ENCODE results near the gene CSNK2A1. TPM values are rescaled to one million over a fixed set of nuclear protein-coding genes. Genes with fewer than 3 reads are reported as not detected.
"Not testable (repeated sequence)": the region's sequence is repeated elsewhere in the genome, so short reads cannot be mapped to it uniquely, and the experiment has no call there.

CSNK2A1 gene
- total RNA-seq, 8 experiments from 2014 or later: 107 to 180 (median 148) TPM

DNA sequence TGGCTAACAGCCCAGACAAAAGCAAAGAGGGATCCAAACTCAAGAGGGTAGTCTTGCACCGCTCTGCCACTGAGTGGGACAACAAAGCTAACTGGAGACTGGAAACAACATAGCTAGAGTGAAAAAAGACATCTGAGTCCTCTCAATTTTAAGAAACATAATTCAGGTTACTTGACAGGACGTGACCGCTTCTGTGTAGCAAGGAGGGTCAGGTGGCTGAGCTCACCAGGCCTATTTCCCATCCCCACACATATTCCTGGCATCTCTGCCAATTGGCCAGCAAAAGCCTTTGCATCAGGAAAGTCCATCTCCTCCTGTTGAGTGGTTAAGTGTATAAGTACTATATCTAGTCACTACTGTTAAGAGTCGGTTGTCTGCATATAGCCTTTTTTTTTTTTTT is 55.9 kb downstream of the CSNK2A1 start:
- no peak overlapping the region for H3K4me3 ChIP-seq
- in situ Hi-C loops (cut with MboI; ENCODE audit: low pct_unique_long_range_greater_than_20kb in 2 of 9, low sequenced_read_pairs in 9 of 9, unreplicated experiment in 9 of 9): no loop called here
- WGBS, 10 experiments: 73 to 100% (median 100%) methylated on average over 2 to 4 of the region's 4 CpGs; no CpG with 5 or more reads in 5 of the 10 experiments
- H3K27ac ChIP-seq: no peak overlapping the region
- no peak for ATAC-seq (replicated peaks in 6 of 8)
- H3K4me1 ChIP-seq (replicated peaks in 1 of 2): no peaks in the 10 kb centered on the region

DNA sequence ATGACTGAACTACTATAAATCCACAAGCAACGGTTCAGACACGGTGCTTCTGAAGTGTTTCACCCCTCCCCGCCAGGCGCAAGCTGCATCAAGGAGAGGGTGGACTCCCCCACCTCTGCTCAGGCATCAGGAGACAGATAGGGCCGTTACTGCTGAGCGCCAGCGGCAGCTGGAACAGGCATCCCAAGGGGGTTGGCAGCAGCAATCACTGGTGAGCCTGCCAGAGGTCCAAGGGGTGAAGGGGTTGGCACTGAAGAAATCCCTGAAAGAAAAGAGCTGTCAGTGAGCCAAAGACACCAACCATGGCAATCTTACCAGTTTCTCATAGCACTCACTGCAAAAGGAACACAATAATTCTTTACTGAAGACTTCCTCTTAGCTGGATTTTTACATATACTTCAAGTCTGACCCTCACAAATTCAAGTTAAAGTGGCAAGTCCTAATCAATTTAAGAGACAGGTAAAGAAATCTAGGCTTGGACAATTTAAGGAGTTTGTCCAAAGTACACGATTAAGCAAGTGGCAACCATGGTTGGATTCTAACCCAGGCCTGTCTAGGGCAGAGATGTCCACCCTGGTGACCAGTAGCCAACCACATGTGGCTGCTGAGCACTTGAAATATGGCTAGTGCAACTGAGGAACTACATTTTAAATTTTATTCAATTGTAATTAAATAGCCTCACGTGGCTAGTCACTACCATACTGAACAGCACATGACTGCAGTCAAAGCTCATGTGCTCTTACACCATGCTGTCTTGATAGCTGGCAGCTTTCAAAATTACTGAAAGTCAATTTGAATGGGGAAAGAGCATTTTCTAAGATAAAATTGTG is 59.6 kb downstream of the CSNK2A1 start:
- peak in 2 of 8 experiments; percentile 64 to 70 for ATAC-seq (replicated peaks in 6 of 8)
- no peak overlapping the region for H3K27ac ChIP-seq
- in situ Hi-C loops (cut with MboI; ENCODE audit: low pct_unique_long_range_greater_than_20kb in 2 of 9, low sequenced_read_pairs in 9 of 9, unreplicated experiment in 9 of 9): no loop called here
- peaks cover 0 to 20% of the 10 kb centered on the region in 2 donors for H3K4me1 ChIP-seq (replicated peaks in 1 of 2)
- 49 to 100% (median 83%) methylated on average over 1 to 7 of the region's 9 CpGs; no CpG with 5 or more reads in 3 of the 10 experiments for WGBS, 10 experiments
- H3K4me3 ChIP-seq: no peak overlapping the region

DNA sequence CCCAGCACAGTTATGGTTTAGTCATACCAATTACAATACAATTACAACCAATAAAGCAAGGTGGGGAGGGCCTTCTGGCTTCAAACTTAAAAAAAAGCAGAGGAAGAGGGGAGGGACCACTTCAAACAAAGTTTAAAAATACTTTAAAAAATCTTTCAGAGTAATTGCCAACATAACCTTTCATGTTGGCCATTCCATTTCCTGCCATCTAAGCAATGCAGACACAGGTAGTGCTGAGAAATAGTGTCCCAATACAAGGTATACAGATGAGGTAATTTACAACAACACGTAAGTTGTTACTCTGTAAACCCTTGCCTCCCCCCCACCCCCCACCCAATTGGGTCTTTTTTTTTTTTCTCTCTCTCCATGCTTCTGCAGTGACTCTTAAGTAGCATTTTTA is 62.4 kb downstream of the CSNK2A1 start:
- ATAC-seq (replicated peaks in 6 of 8): no peak
- Histone ChIP-seq H3K27ac (no peak overlapping the region), H3K4me3 (no peak overlapping the region), H3K4me1 (replicated peaks in 1 of 2) (peaks cover 7 to 32% of the 10 kb centered on the region in 2 donors)
- 100% methylated on average over 1 of the region's 1 CpG; no CpG with 5 or more reads in 8 of the 10 experiments for WGBS, 10 experiments
- in situ Hi-C loops (cut with MboI; ENCODE audit: low pct_unique_long_range_greater_than_20kb in 2 of 9, low sequenced_read_pairs in 9 of 9, unreplicated experiment in 9 of 9): no loop called here

DNA sequence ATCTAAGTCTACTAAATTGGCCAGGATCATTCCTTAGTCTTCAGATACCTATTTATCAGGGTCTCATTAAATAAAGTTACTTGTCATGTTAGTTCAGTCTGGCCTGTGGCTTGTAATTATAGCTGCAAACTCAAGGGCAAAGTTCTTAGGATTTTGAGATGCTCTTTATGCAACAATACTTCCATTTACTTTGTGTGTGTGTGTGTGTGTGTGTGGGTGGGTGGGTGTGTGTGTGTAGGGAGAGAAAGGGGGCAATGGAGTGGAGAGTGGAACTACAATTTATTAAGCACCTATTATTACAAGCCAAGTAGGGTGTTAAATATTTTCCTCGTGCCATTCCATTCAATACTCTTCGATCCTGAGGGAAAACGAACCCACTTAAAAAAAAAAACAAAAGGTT is 63.5 kb downstream of the CSNK2A1 start:
- H3K4me1 ChIP-seq (replicated peaks in 1 of 2): peaks cover 7 to 32% of the 10 kb centered on the region in 2 donors
- no peak overlapping the region for H3K27ac ChIP-seq
- in situ Hi-C loops (cut with MboI; ENCODE audit: low pct_unique_long_range_greater_than_20kb in 2 of 9, low sequenced_read_pairs in 9 of 9, unreplicated experiment in 9 of 9): no loop called here
- H3K4me3 ChIP-seq: no peak overlapping the region
- no peak for ATAC-seq (replicated peaks in 6 of 8)
- 71 to 100% (median 90%) methylated on average over 1 to 3 of the region's 3 CpGs; no CpG with 5 or more reads in 3 of the 10 experiments for WGBS, 10 experiments

DNA sequence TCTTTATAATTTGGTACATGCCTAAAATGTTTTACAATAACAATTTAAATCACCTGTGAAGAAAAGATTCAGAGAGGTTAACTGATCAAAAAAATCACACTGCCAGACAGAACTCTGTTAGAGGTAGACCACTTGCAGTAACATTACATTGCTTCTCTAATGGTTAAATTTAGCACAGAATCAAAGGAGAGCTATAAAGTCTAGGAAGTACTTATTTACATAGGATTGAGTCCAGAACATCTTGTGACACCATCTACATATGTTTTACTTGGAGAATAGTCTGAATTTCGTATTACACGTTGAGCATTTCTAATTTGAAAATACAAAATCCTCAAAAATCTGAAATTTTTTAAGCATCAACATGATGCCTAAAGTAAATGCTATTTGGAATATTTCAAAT is 64.1 kb downstream of the CSNK2A1 start:
- in situ Hi-C loops (cut with MboI; ENCODE audit: low pct_unique_long_range_greater_than_20kb in 2 of 9, low sequenced_read_pairs in 9 of 9, unreplicated experiment in 9 of 9): no loop called here
- Histone ChIP-seq H3K27ac (no peak overlapping the region), H3K4me3 (no peak overlapping the region), H3K4me1 (replicated peaks in 1 of 2) (peaks cover 7 to 32% of the 10 kb centered on the region in 2 donors)
- peak in 3 of 8 experiments; percentile 34 to 79 (median 46) for ATAC-seq (replicated peaks in 6 of 8)
- WGBS, 10 experiments: 0 to 100% (median 83%) methylated on average over 1 to 2 of the region's 2 CpGs; no CpG with 5 or more reads in 1 of the 10 experiments

DNA sequence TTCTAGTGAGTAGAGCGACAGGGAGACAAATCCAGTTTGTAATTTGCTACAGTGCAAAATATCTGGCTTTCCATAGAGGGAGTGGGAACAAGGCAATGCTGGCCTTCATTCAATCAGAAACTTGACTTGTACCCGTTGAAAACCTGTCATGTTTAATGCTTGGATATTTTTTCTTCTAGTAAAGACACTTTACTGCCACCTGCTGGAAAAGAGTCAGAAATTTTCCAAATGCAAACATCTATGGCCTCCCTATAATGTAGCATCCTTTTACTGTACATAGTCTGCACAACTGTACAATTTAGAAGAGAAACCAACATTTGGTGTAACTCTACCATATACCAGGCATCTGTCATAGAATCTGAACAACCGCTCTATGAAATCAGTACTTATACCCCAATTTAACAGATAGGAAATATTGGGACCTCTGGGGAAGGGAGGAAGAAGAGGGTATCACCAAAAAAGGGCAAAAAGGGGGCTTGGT is 64.6 kb downstream of the CSNK2A1 start:
- peak; percentile 41 to 79 (median 62) for ATAC-seq (replicated peaks in 6 of 8)
- WGBS, 10 experiments: 40 to 86% (median 65%) methylated on average over 1 to 3 of the region's 3 CpGs
- in situ Hi-C loops (cut with MboI; ENCODE audit: low pct_unique_long_range_greater_than_20kb in 2 of 9, low sequenced_read_pairs in 9 of 9, unreplicated experiment in 9 of 9): no loop called here
- Histone ChIP-seq H3K4me3 (no peak overlapping the region), H3K4me1 (replicated peaks in 1 of 2) (peaks cover 7 to 32% of the 10 kb centered on the region in 2 donors), H3K27ac (peak overlapping the region in 1 of 2 donors; percentile 7)

DNA sequence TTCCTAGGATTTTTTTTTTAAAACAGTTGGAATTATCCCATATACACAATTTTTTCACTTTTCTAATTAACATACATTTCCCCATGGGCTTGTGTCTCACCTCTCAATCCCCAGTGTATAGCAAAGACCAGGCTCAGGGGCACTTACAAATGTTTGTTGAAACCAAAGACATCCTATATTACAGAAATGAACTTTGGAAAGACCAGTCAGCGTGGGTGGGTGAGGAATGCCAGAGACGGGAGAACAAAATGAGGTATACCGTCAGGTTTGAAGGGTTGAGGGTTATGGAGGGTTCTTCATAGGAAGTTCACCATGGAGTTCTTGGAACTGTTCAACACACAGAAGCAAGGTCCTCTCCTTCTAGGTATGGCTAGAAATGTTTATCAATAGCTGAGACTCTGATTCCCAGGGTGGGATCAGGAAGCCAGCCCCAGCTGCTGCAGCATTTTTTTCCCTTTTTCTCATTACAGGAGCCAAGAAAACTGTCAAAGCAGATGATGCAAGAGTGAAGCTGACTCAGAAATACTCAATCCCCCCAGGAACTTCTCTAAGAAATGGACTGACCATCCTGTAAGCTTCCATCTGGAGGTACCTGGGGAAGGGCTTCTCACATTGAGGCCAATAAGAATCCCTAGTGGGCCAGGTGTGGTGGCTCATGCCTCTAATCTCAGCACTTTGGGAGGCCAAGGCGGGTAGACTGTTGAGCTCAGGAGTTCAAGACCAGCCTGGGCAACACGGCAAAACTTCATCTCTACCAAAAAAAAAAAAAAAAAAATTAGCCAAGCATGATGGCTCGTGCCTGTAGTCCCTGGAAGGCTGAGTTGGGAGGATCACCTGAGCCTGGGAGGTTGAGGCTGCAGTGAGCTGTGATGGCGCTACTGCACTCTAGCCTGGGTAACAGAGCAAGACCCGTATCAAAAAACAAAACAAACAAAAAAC is 65.3 kb downstream of the CSNK2A1 start:
- in situ Hi-C loops (cut with MboI; ENCODE audit: low pct_unique_long_range_greater_than_20kb in 2 of 9, low sequenced_read_pairs in 9 of 9, unreplicated experiment in 9 of 9): no loop called here
- peak overlapping the region in 1 of 2 donors; percentile 7 for H3K27ac ChIP-seq

DNA sequence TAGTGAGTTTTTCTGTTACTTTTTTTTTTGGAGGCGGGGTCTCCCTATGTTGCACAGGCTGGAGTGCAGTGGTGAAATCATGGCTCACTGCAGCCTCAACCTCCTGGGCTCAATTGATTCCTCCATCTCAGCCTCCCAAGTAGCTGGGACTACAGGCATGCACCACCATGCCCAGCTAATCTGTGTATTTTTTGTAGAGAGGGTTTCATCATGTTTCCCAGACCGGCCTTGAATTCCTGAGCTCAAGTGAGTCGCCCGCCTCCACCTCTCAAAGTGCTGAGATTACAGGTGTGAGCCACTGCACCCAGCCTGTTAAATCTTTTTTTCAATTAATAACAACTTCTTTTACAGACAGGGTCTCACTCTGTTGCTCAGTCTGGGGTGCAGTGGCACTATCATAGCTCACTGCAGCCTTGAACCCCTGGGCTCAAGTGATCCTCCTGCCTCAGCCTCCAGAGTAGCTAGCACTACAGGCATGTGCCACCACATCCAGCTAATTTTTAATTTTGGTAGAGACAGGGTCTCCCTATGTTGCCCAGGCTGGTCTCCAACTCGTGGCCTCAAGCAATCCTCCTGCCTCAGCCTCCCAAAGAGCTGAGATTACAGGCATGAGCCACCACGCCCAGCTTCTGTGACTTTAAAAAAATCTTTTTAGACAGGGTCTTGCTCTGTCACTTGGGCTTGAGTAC is 66.9 kb downstream of the CSNK2A1 start:
- ATAC-seq (replicated peaks in 6 of 8); H3K4me3 ChIP-seq; H3K27ac ChIP-seq; in situ Hi-C loops (cut with MboI; ENCODE audit: low pct_unique_long_range_greater_than_20kb in 2 of 9, low sequenced_read_pairs in 9 of 9, unreplicated experiment in 9 of 9): not testable (repeated sequence)
- peaks cover 7 to 24% of the 10 kb centered on the region in 2 donors for H3K4me1 ChIP-seq (replicated peaks in 1 of 2)
- WGBS, 10 experiments: 40 to 100% (median 100%) methylated on average over 1 to 5 of the region's 6 CpGs; no CpG with 5 or more reads in 4 of the 10 experiments

More for the DNA sequence above, 65.3 kb downstream of the CSNK2A1 start:
- whole genome bisulfite sequencing, 10 experiments: 72 to 100% (median 94%) methylated on average over 1 to 8 of the region's 8 CpGs
- no peak overlapping the region for H3K4me3 ChIP-seq
- peak in 6 of 8 experiments; percentile 8 to 76 (median 58) for ATAC-seq (replicated peaks in 6 of 8)
- H3K4me1 ChIP-seq (replicated peaks in 1 of 2): peaks cover 7 to 32% of the 10 kb centered on the region in 2 donors

DNA sequence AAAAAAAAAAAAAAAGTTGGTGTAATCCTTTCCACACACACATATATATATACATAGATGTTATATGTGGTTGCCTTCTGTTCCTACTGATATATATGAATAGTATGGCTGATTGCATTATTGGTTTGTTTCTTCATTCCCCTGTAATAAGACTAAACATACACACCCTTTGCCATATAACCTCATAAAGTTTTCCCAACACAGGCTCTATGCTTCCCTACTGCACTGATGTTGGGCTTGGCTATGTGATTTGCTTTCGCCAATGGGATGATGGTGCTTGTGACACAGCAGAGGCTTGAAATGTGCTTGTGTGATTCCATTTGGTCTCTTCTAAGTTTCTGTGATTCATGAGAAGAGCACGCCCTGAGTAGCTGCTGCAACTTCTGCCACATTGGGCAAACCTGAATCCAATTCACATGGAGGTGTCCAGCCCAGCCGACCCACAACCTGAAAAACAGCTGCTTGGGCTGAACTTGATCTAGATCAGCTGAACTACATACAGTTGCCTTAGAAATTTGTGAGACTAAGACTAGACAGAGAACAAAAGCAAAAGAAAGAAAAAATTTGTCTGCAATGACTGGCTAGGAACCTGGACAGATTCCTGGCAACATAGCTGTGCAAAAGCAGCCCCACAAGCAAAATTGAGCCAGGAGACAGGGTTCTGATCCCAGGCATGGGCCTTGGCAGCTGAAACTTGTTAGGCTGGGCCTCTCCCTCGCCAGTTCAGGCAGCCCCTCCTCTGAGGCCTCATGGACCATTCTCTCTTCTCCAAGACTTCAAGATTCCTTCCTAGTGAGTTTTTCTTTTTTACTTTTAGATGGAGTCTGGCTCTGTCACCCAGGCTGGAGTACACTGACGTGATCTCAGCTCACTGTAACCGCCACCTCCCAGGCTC is 67.9 kb downstream of the CSNK2A1 start:
- 57 to 100% (median 87%) methylated on average over 1 to 6 of the region's 6 CpGs; no CpG with 5 or more reads in 1 of the 10 experiments for WGBS, 10 experiments
- peaks cover 7 to 17% of the 10 kb centered on the region in 2 donors for H3K4me1 ChIP-seq (replicated peaks in 1 of 2)
- no peak overlapping the region for H3K27ac ChIP-seq
- ATAC-seq (replicated peaks in 6 of 8): peak in 1 of 8 experiments; percentile 28
- no peak overlapping the region for H3K4me3 ChIP-seq
- in situ Hi-C loops (cut with MboI; ENCODE audit: low pct_unique_long_range_greater_than_20kb in 2 of 9, low sequenced_read_pairs in 9 of 9, unreplicated experiment in 9 of 9): no loop called here

DNA sequence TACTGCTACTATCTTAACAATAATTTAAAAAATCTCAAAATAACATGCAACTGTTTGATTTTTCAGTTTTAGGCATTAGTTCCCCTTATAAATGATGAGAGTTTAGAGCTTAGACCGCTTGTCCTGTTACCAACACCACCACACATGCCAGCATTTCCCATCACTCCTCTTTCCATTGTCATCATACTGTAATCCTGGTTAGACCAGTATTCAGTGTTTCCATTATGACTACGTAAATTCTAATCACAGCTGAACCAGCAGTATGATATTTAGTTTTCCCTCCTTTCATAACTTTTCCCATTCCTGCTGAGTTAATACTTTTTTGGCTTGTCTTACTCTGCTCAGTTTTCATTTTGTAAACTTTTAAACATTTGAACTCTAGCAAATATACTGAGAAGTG is 69.0 kb downstream of the CSNK2A1 start:
- Histone ChIP-seq H3K4me3 (no peak overlapping the region), H3K27ac (no peak overlapping the region), H3K4me1 (replicated peaks in 1 of 2) (peaks cover 7 to 14% of the 10 kb centered on the region in 2 donors)
- in situ Hi-C loops (cut with MboI; ENCODE audit: low pct_unique_long_range_greater_than_20kb in 2 of 9, low sequenced_read_pairs in 9 of 9, unreplicated experiment in 9 of 9): no loop called here
- WGBS, 10 experiments: 50 to 100% (median 100%) methylated on average over 1 to 2 of the region's 2 CpGs
- no peak for ATAC-seq (replicated peaks in 6 of 8)

DNA sequence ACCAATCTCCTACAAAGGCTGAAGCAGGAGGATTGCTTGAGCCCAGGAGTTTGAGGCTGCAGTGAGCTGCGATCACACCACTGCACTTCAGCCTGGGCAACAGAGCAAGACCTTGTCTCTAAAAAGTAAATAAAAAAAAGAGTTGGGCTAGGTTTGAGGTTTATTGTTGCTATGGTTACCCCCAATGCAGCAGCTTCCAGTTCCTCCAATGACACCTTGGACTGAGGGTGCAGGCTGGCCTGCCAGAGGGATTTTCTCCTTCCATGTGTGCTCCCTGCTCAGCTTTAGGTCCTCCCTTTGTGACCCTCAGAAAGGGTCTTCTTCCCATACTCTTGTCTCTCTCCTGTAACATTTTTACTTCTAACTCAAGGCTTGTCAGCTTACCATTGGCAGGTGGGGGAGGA is 70.7 kb downstream of the CSNK2A1 start:
- H3K4me1 ChIP-seq (replicated peaks in 1 of 2): peaks cover 0 to under 1% of the 10 kb centered on the region in 2 donors
- no peak for ATAC-seq (replicated peaks in 6 of 8)
- in situ Hi-C loops (cut with MboI; ENCODE audit: low pct_unique_long_range_greater_than_20kb in 2 of 9, low sequenced_read_pairs in 9 of 9, unreplicated experiment in 9 of 9): no loop called here
- 86 to 100% (median 100%) methylated on average over 1 of the region's 1 CpG; no CpG with 5 or more reads in 5 of the 10 experiments for WGBS, 10 experiments
- no peak overlapping the region for H3K27ac ChIP-seq
- no peak overlapping the region for H3K4me3 ChIP-seq
